Suppressor macrophage (primary cell): ENCODE measurements around the gene SMARCA4.

Experiments
- DNase-seq, 4 experiments: peaks; one replicate each; pipeline ENCODE4 v3.0.0-alpha.2; 2020 to 2022

The SMARCA4 gene

GRCh38 chr19:11017275-11018035, 56.6 kb downstream of the SMARCA4 start:
- DNase-seq: no peak

GRCh38 chr19:11018179-11018578, 57.3 kb downstream of the SMARCA4 start:
- DNase-seq: no peak

- no peak for DNase-seq
Measured at GRCh38 chr19:11018763-11019162, 57.9 kb downstream of the SMARCA4 start.

- no peak for DNase-seq
Measured at GRCh38 chr19:11019262-11019661, 58.4 kb downstream of the SMARCA4 start.

- DNase-seq: no peak
Measured at GRCh38 chr19:11019824-11020223, 59.0 kb downstream of the SMARCA4 start.

- DNase-seq: no peak
Measured at GRCh38 chr19:11020423-11020822, 59.6 kb downstream of the SMARCA4 start.

GRCh38 chr19:11020982-11021759, 60.3 kb downstream of the SMARCA4 start:
- DNase-seq: no peak

GRCh38 chr19:11021760-11022144, 60.9 kb downstream of the SMARCA4 start:
- DNase-seq: no peak

GRCh38 chr19:11023016-11023415, 62.2 kb downstream of the SMARCA4 start:
- DNase-seq: no peak

- no peak for DNase-seq
Measured at GRCh38 chr19:11023710-11024109, 62.9 kb downstream of the SMARCA4 start.

- DNase-seq: peak; percentile 3 to 48 (median 18)
Measured at GRCh38 chr19:11024259-11024658, 63.4 kb downstream of the SMARCA4 start.

- DNase-seq: no peak
Measured at GRCh38 chr19:11025006-11025405, 64.2 kb downstream of the SMARCA4 start.

- DNase-seq: no peak
Measured at GRCh38 chr19:11025445-11025844, 64.6 kb downstream of the SMARCA4 start.

- no peak for DNase-seq
Measured at GRCh38 chr19:11025997-11026396, 65.2 kb downstream of the SMARCA4 start.

- DNase-seq: no peak
Measured at GRCh38 chr19:11027381-11027780, 66.6 kb downstream of the SMARCA4 start.

GRCh38 chr19:11028146-11028545, 67.3 kb downstream of the SMARCA4 start:
- DNase-seq: no peak

GRCh38 chr19:11031421-11032070, 70.7 kb downstream of the SMARCA4 start:
- no peak for DNase-seq

GRCh38 chr19:11033251-11033650, 72.4 kb downstream of the SMARCA4 start:
- DNase-seq: no peak

- DNase-seq: no peak
Measured at GRCh38 chr19:11033763-11034162, 72.9 kb downstream of the SMARCA4 start.

GRCh38 chr19:11034449-11035213, 73.8 kb downstream of the SMARCA4 start:
- no peak for DNase-seq

- DNase-seq: peak; percentile 87 to 94 (median 90)
Measured at GRCh38 chr19:11035441-11036377, 74.9 kb downstream of the SMARCA4 start.

- DNase-seq: no peak
Measured at GRCh38 chr19:11038511-11038910, 77.7 kb downstream of the SMARCA4 start.
